GM19463 (cell line): ENCODE results near the gene MLLT10.
"Not testable (repeated sequence)": the region's sequence is repeated elsewhere in the genome, so short reads cannot be mapped to it uniquely, and the experiment has no call there.

Experiments used
- ATAC-seq: cut with Tn5 transposase; IDR thresholded peaks from one replicate; pipeline ENCODE4 v1.9.1; 2021; ENCODE audit warnings: mild to moderate bottlenecking, moderate library complexity; ENCODE audit not compliant: unreplicated experiment

The MLLT10 gene

DNA sequence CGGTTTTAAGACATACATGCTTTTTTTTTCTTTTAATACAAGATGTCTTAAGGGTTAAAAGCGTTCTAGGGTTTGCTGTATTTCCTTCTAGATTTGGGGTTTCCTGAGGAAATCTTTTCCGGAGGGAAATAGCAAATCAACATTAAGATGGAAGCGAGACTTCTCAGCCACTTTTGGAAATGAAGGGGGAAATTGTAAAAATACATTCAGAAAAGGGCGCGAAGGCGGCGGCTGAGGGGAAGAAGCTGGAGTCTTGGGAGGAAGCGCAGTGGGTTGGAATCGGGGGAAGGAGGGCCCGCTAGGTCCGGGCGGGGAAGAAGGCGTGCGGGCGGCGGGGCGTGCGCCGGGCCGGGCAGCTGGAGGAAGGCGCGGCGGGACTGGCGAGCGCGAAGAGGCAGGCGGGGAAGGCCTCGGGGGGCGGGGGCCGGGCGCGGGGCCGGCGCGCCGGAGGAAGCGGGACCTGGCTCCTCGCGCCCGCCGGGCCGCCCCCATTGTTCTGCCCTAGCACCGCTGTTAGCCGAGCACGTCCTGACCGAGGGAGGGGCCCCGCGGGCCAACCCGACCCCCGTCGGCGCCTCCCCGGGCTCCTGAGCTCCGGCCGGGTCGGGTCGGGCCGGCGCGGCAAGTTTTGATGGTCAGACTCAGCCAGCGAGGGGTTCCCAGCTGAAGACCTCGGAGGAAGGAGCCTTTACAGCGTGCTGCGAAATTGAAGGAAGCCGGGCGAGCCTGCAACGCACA lies 7.0 kb upstream of the MLLT10 start:
- peak; percentile 32 for ATAC-seq

DNA sequence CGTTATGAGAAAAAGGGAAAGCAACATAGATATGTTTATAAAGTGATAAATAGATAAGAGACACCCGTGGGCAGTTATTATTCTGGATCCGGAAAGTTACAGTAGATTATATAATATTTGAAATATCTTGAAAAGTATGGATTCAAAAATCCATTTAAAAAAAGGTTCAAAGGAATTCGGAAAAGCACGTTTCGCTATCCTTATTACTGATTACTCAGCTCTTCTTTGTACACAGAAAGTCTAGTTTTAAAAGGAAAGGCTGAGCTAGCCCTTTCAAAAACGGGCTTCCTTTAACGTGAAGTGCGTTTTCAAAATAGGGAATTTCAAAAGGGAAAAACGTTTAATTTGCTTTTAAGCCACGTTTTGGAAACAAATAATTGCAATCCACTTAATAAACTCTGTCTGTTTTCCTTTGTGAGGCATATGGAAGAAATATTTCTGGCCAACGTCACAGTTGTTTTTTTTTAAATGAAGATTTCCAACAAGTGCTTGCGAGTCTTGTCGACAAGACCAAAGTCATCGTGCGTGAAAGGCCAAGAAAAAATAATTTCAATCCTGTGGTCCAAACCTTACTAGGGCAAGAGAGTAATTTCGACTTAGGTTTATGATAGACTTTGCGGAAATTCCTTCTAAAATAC lies 6.3 kb upstream of the MLLT10 start:
- no peak for ATAC-seq

DNA sequence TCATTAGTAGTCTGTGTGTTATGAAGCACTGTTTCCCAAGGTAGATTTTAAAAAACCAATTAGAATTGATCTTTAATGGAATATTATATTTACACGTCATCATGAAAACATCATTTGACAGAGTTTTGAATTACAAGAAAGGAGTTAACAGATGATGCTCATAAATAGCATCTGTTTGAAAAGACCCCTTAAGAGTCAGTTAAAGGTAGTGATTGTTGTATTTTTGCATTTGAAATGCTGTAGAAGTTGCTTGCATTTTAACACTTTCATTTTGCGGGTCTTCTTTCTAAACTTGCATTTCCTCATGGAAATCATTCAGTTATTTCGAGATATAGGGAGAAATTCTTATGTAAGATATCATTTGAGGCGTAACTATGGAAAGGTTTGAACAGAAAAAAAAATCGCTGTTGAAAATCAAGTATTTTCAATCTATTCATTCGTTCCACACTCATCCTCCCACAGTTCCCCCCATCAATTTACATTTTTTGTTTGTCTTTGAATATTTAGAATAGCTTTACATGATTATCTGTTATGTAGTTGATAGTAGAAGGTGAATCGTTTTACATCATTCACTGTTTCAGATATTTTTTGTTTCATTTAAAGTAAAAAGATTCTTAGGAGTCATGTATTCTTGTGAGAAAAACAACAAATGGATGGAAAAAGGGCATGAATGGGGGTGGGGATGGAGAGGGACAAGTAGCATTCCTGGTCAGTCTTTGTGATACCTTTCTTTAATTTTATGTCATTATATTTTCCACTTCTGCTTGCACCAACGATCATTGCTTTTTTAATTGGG lies 5.6 kb upstream of the MLLT10 start:
- no peak for ATAC-seq

DNA sequence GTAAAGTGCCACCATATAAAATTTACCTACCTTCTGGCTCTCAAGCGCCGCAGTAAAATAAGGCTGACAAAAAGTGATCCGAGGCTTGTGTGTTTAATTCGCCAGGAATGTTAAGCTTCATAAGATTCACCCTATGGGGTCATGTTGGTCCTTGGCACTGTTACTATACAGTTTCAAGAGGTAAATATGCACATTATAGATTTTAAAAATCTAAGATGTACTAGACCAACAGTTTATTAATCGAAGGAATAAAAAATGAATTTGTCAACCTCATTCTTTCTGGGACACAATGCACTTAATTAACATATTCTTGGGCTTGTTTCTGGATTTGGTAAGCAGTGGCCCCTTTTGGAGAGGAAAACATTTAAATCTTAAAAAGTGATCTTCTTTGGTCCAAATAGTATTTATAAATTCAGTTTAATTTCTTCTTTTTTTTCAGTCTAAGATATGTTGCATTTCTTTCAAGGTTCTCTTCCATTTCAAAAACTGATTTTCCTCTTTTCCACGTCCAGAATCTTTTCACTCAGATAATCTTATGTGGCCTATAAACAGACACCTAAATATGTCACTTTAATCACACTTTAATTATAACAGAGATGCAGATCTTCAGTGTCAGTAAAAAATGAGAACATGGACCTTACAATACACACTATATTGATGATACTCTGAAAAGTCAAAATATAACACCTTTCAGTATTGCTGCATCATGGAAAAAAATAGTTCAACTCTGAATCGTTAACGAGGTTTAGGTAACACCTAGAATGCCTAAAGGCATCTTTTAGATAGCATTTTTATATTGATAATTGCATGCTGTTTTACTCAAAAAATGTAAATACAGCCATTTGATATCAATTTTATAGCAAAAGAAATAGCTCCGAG lies 4.8 kb upstream of the MLLT10 start:
- no peak for ATAC-seq

DNA sequence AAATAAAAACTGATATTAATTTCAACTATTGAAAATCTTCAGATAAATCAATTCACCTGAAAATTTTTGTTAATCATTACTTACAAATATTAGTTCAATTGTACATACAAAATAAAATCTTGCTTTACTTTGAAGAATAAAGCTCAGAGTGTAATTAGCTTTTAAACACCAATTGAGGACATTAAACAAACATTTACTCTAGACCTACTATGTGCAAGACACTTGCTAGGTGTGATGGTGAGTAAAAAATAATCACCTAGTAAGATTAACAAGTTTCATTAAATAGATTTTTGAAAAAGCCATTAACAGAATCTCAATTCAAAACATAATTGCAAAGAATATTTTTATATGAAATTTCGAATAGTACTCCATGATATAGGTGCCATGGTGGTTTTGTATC lies 3.9 kb upstream of the MLLT10 start:
- ATAC-seq = no peak

DNA sequence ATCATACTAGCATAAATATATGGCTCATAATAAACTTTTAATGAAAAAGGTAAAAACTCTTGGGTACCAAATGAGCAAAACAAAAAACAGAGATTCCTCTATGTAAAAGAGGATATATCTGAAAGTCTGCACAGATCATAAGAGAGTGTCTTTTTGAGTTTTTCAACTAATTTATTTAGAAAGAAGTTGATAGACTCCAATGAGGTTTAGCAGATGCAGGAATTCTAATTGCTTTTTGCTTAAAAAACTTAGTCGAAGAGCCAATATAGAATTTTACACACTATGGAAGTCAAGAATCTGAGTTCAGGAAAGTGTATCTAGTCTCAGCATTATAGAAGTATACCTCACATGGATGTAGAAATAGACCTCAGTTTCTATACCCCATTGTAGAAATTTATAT lies 3.4 kb upstream of the MLLT10 start:
- ATAC-seq = no peak

DNA sequence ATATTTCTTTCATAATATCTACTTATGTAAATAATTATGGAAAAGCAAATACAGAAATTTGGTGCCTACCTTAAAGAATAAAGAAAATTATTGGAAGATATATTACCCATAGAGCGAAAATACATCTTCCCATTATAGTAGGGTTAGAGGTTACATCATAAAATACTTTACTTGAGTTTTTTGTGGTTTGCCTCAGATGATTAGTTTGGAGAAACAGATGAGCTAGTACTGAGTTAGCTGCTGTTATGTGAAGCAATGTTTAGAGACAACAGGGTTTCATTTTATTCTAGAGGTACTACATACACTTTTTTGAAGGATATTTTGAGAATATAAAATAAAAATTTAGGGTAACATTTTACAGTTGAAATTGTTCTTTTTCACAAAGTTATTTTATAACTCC lies 2.9 kb upstream of the MLLT10 start:
- ATAC-seq = no peak

DNA sequence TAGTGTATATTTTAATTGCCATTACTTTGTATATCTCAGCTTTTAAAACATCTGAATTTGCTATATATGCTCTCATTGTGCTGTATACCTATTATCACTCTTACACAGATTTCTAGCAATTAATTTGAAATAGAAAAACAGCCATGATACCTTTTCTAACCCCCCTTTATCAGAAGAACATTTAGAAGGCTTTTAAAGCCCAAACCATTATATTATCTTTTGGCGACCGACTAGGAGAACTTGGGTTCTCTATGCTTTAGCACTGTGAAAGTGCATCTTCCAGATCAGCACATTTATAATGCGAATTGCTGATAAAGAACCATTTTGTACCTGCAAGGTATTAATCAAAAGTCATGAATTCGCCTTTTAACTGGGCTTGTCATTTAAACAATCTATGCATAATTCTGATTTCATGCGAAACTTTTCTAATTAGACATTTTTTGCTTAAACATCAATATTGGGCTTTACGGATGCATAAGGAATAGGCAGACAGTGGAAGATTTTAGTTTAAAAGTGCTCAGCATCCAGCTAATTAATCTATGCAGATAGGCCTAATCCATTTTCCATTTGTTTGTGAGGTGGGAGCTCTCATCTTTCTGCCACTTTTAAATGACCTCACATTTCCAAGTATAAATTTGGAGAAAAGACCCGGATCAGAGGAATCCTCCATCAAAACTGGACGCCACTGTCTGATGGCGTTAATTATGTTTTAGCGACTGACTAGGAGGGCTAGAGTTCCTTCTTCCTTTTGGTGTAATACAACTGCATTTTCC lies 1.2 kb upstream of the MLLT10 start:
- ATAC-seq = no peak

DNA sequence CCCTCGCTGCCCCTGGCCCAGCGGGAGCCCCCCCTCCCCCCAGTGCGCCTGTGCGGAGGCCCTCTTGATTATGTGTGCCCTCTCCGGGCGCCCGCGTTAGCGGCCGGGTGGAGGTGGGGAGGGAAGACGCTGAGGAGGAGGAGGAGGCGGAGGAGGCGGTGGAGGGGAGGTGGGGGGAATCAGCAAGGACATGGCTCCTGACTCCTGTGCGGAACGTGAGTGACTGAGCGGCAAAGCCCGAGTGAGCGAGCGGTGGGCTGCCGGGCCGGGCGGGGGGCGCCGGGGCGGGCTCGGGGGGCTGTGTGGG lies 201 bp downstream of the MLLT10 start:
- ATAC-seq = no peak

DNA sequence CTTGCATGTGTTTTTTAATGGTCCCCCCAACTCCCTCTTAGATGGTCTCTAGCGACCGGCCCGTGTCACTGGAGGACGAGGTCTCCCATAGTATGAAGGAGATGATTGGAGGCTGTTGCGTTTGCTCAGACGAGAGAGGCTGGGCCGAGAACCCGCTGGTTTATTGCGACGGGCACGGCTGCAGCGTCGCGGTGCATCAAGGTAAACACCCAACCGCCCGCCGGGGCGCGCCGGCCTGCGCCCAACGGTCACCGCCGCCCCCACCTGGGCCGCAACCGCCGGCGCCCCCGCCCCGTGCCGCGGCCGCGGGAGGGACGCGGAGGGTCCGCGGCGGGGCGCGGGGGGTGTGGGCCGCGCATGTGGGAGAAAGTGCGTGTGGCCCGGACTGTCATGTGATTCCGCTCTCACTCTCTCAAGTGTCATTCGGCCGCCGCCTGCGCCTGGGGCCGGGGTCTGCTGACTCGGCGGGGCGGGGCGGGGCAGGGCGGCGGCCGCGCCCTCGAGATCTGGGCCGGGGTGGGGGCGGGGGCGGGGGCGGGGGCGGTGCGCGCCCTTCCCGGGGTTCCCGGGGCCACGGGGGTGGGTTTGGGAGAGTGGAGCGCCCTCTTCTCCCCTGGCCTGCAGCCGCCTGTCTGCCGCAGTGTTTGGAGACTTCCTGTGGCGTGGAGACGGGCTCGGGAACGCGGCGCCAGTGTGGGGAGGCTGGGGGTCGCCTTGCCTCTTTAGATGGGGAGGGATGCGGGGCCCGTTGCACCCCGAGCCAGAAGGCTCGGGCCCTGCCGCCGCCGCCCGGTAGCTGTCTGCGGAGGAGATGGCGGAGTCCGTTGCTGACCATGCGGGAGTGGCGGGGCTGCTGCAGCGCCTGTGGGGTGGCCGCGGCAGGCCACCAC lies 817 bp downstream of the MLLT10 start:
- no peak for ATAC-seq

DNA sequence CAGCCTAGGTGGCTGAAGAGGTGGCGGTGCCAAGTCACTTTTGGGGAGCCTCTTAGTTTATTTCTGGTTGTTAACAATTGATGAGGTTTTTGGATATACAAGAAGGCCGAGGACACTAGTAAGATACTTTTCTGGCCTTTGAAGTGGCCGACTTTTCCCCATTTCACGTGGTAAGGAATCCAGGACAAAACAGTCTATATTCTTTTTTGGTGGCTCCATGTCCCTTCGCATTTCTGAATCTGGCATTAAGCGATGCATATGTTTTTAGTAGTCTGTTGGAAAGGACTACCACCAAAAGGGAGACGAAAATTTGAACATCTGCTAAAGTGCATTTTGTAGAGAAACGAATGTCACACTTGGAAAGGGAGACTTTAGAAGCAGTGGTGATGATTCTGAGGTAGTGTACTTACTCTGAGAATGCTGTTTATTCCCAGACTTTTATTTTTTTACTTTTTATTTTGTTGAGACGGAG lies 1.5 kb downstream of the MLLT10 start:
- ATAC-seq = no peak

DNA sequence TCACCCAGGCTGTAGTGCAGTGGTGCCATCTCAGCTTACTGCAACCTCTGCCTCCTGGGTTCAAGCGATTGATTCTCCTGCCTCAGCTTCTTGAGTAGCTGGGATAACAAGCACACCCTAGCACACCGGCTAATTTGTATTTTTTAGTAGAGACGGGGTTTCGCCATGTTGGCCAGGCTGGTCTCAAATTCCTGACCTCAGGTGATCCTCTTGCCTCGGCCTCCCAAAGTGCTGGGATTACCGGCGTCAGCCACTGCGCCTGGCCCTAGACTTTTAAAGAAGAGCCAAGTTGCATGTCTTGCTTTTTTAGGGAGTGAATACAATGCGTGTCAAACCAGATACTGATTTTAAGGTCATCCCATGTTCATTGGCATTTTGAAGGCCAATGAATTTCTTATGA lies 1.9 kb downstream of the MLLT10 start:
- not testable (repeated sequence) for ATAC-seq

DNA sequence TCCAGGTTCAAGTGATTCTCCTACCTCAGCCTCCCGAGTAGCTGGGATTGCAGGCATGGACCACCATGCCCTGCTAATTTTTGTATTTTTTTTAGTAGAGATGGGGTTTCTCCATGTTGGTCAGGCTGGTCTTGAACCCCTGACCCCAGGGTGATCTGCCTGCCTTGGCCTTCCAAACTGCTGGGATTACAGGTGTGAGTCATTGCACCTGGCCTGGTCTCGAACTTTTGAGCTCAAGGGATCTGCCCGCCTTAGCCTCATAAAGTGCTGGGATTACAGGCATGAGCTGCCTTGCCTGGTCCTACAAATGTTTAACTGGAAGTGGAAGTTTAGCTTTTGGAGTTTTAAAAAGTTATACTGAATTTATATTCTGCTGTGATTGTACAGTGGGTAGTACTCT lies 2.8 kb downstream of the MLLT10 start:
- no peak for ATAC-seq

DNA sequence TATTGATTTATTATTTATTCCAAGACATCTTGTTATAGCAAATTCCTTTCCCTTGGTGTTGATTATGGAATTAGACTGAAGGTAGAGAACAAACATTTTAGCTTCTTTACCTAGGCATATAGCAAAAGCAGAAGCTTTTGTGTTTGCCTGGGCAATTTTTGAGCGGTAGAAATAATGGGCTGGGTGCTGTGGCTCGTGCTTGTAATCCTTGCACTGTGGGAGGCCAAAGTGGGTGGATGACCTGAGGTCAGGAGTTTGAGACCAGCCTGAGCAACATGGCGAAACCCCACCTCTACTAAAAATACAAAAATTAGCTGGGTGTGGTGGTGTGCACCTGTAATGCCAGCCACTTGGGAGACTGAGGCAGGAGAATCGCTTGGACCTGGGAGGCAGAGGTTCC lies 6.7 kb downstream of the MLLT10 start:
- ATAC-seq = not testable (repeated sequence)

DNA sequence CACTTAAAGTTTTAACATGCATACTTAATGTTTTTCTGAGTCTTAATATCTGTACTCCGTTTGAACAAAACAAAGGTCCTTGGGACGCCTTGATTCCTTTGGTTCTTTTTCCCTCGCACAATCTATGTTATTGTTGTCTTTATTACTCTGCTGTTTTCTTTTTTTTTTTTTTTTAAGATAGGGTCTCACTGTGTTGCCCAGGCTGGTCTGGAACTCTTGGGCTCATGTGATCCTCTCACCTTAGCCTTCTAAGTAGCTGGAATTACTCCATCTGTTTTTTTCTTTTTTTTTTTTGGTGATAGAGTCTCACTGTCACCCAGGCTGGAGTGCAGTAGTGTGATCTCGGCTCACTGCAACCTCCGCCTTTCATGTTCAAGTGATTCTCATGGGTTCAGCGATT lies 13.2 kb downstream of the MLLT10 start:
- ATAC-seq = no peak

DNA sequence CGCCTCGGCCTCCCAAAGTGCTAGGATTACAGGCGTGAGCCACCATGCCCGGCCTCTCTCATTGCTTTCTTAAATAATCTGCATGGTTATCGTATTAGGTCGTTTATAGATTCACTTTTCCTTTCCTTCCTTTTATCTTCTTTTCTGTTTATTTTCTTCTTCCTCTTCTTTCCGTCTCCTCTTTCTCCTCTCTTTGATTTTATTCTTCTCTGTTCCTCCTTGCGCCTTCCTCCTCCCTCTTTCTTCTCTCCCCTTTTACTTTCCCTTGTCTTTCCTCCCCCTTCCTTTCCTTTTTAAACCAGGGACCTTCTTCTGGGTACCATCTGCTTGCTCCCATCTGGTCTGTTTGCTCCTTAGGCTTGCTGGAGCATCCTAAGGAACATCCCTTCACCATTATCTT lies 18.6 kb downstream of the MLLT10 start:
- ATAC-seq = no peak

DNA sequence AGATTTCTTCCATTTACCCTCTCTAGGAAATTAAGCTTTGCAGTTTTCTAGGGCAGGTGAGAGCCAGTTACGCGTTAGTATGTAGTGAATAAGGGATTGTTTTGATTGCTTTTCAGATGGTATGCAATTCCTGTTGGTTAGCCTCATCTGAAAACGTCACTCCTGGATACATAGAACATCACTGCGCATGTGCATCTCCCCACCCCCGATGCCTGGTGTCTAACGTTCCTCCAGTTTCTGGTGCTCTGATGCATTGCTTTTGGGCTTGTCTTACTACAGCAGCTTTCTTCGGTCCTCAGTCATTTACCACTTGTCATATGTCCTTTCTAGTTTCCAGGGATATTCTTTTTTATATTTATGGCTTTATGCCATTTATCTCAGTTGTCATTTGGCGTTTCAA lies 22.5 kb downstream of the MLLT10 start:
- ATAC-seq = no peak

DNA sequence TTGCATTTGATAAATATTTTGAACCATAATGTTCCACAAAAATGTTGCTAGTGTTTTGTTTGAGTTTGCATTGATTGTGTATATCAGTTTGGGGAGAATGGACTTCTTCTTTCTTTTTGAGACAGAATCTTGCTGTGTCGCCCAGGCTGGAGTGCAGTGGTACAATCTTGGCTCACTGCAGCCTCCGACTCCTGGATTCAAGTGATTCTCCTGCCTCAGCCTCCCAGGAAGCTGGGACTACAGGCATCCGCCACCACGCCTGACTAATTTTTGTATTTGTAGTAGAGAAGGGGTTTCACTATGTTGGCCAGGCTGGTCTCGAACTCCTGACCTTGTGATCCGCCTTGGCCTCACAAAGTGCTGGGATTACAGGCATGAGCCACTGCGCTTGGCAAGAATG lies 25.0 kb downstream of the MLLT10 start:
- not testable (repeated sequence) for ATAC-seq

DNA sequence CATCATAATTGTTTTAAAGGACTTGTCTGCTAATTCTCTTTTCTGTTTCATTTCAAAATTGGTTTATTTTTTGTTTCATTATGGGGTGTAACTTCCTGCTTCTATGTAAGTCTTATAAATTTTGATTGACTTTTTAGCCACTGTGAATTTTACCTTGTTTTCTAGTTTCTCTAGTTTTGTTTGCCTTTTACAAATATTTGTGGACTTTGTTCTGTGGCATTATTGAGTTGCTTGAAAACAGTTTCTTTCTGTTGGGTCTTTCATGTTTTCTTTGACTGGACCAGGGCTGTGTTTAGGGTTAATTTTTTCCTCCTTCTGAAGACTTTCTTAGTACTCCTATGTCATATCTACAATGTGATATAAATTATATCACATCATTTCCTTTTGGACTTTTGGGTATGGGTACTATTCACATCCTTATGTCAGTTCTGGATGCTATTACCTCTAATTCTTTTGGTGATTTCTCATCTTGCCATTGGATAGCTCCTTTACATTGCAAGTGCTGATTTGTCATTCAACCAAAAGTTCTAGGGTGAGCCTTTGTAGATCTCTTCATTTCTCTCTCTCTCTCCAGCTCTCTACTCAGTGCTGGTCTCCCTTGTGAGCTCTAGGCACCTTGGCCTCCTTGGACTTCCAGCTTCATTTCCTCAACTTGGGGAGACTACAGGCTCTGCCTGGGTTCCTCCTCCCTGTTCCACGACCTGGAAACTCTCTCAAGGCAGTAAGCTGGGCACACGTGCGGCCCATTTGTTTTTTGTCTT lies 36.9 kb downstream of the MLLT10 start:
- no peak for ATAC-seq
